H1 (cell line): ENCODE results near the gene DLL1. TPM values are rescaled to one million over a fixed set of nuclear protein-coding genes. Genes with fewer than 3 reads are reported as not detected.

Experiments
- CTCF ChIA-PET: fragments of 300-600 bp; sonication (Branson Sonifier 250); formaldehyde crosslinking; loops from one replicate; lab custom pipeline; 2021; ENCODE audit not compliant: partially characterized antibody; lab: Charles Lee
- POLR2A ChIA-PET: fragments of 300-600 bp; sonication (Branson Sonifier 250); formaldehyde crosslinking; loops from one replicate; lab custom pipeline; 2021; ENCODE audit warnings: inconsistent platforms; ENCODE audit not compliant: partially characterized antibody; lab: Charles Lee
- DNase-seq, 2 experiments: peaks; one replicate each; pipeline versions ENCODE4 v3.0.0 to v3.0.0-alpha.2; 2010 to 2022; ENCODE audit warnings: low spot score in 2 of 2, low read depth in 1 of 2, mixed read lengths in 1 of 2
- FAIRE-seq: peaks from 2 replicates; lab custom pipeline; 2011; peaks lifted over from hg19 to GRCh38; lab: Jason Lieb, UNC
- H2AFZ ChIP-seq: 2 replicates; pipeline ENCODE4 v1.8.1; 2012; ENCODE audit warnings: low read length, inconsistent platforms
- H2AK5ac ChIP-seq: 2 replicates; pipeline ENCODE4 v1.6.1; 2013; ENCODE audit warnings: low read depth, low read length
- H2BK120ac ChIP-seq: replicated peaks from 2 replicates; pipeline ENCODE3; 2013; ENCODE audit warnings: low read depth, low read length, inconsistent platforms
- H2BK12ac ChIP-seq: 2 replicates; pipeline ENCODE4 v1.6.1; 2013; ENCODE audit warnings: low read depth, low read length
- H2BK15ac ChIP-seq: 2 replicates; pipeline ENCODE4 v1.6.1; 2013; ENCODE audit warnings: low read length
- H2BK20ac ChIP-seq: 2 replicates; pipeline ENCODE4 v1.6.1; 2013; ENCODE audit warnings: low read length
- H2BK5ac ChIP-seq: 2 replicates; pipeline ENCODE4 v1.6.1; 2013; ENCODE audit warnings: low read depth, low read length
- H3K14ac ChIP-seq: 2 replicates; pipeline ENCODE4 v1.6.1; 2013; ENCODE audit warnings: inconsistent platforms; ENCODE audit not compliant: insufficient read length
- H3K18ac ChIP-seq: 2 replicates; pipeline ENCODE4 v1.6.1; 2013; ENCODE audit warnings: low read length; ENCODE audit errors: extremely low read depth
- H3K23ac ChIP-seq: 2 replicates; pipeline ENCODE4 v1.6.1; 2013; ENCODE audit warnings: inconsistent platforms; ENCODE audit not compliant: insufficient read length
- H3K23me2 ChIP-seq: 2 replicates; pipeline ENCODE4 v1.6.1; 2013; ENCODE audit warnings: low read depth, low read length
- H3K27ac ChIP-seq: 2 replicates; pipeline ENCODE4 v1.6.1; 2011; ENCODE audit warnings: low read depth, low read length, inconsistent platforms
- H3K27me3 ChIP-seq, 4 experiments: replicated peaks in 1 of 4; 1 replicate in 1 of 4; 2 replicates in 3 of 4; pipeline versions ENCODE4 v1.6.1 to v1.8.1; 2011 to 2013; ENCODE audit warnings: low read length in 3 of 4, mild to moderate bottlenecking in 3 of 4, inconsistent platforms in 2 of 4, mixed read lengths in 2 of 4, moderate library complexity in 1 of 4; ENCODE audit not compliant: control insufficient read depth in 3 of 4, insufficient read depth in 3 of 4; ENCODE audit errors: extremely low read depth in 1 of 4
- H3K36me3 ChIP-seq, 4 experiments: 2 replicates each; pipeline versions ENCODE4 v1.6.1 to v1.8.1; 2011 to 2013; ENCODE audit warnings: mild to moderate bottlenecking in 4 of 4, low read length in 3 of 4, moderate library complexity in 2 of 4, control low read depth in 1 of 4, inconsistent platforms in 1 of 4; ENCODE audit not compliant: insufficient read depth in 4 of 4, control insufficient read depth in 2 of 4
- H3K4ac ChIP-seq: replicated peaks from 2 replicates; pipeline ENCODE3; 2013; ENCODE audit warnings: low read length, low read depth, mixed read lengths, inconsistent platforms; ENCODE audit not compliant: insufficient read length
- H3K4me1 ChIP-seq, 4 experiments: replicated peaks in 1 of 4; 1 replicate in 1 of 4; 2 replicates in 3 of 4; pipeline versions ENCODE4 v1.6.1 to v1.8.1; 2011 to 2013; ENCODE audit warnings: low read length in 3 of 4, inconsistent platforms in 2 of 4, mixed read lengths in 1 of 4; ENCODE audit not compliant: insufficient read depth in 4 of 4, control insufficient read depth in 3 of 4
- H3K4me2 ChIP-seq, 2 experiments: 2 replicates each; pipeline versions ENCODE4 v1.6.1 to v1.8.1; 2011 to 2013; ENCODE audit warnings: low read depth in 2 of 2, low read length in 2 of 2, control low read depth in 1 of 2, inconsistent platforms in 1 of 2, mild to moderate bottlenecking in 1 of 2; ENCODE audit not compliant: insufficient read depth in 1 of 2
- H3K4me3 ChIP-seq, 4 experiments: fragments of 200-600, 300-600 bp in 1 of 4; sonication (generic), shearing (Covaris generic), sonication (Bioruptor Twin) in 1 of 4; 2 replicates each; pipeline versions ENCODE4 v1.5.1 to v1.8.1; 2011 to 2016; ENCODE audit warnings: low read length in 4 of 4, low read depth in 3 of 4, control low read depth in 2 of 4, inconsistent platforms in 2 of 4, mild to moderate bottlenecking in 2 of 4, mixed read lengths in 1 of 4, moderate library complexity in 1 of 4; ENCODE audit not compliant: insufficient read depth in 2 of 4; ENCODE audit errors: extremely low read depth in 1 of 4
- H3K56ac ChIP-seq: replicated peaks from 2 replicates; pipeline ENCODE3; 2013; ENCODE audit warnings: low read depth, mild to moderate bottlenecking, mixed read lengths, low read length, inconsistent platforms; ENCODE audit not compliant: insufficient read length
- H3K79me1 ChIP-seq: 2 replicates; pipeline ENCODE4 v1.6.1; 2013; ENCODE audit warnings: low read depth, low read length, control low read depth
- H3K79me2 ChIP-seq, 2 experiments: 2 replicates each; pipeline versions ENCODE4 v1.6.1 to v1.8.1; 2012 to 2013; ENCODE audit warnings: low read length in 2 of 2, mild to moderate bottlenecking in 2 of 2, inconsistent platforms in 1 of 2; ENCODE audit not compliant: insufficient read depth in 2 of 2, control insufficient read depth in 1 of 2
- H3K9ac ChIP-seq, 4 experiments: replicated peaks in 1 of 4; 1 replicate in 1 of 4; 2 replicates in 3 of 4; pipeline versions ENCODE4 v1.6.1 to v1.8.1; 2011 to 2013; ENCODE audit warnings: low read depth in 3 of 4, low read length in 3 of 4, control low read depth in 2 of 4, mild to moderate bottlenecking in 2 of 4, moderate library complexity in 2 of 4, inconsistent platforms in 1 of 4; ENCODE audit errors: extremely low read depth in 1 of 4
- H3K9me3 ChIP-seq, 2 experiments: 2 replicates each; pipeline versions ENCODE4 v1.6.1 to v1.8.1; 2012 to 2013; ENCODE audit warnings: mild to moderate bottlenecking in 2 of 2, moderate library complexity in 2 of 2, control low read depth in 1 of 2, inconsistent platforms in 1 of 2, low read depth in 1 of 2, low read length in 1 of 2, mixed read lengths in 1 of 2; ENCODE audit not compliant: insufficient read depth in 2 of 2
- H4K20me1 ChIP-seq, 2 experiments: replicated peaks in 1 of 2; 2 replicates each; pipeline versions ENCODE3 to v1.8.1; 2011 to 2013; ENCODE audit warnings: inconsistent platforms in 2 of 2, low read length in 2 of 2, mild to moderate bottlenecking in 1 of 2; ENCODE audit not compliant: insufficient read depth in 2 of 2, control insufficient read depth in 1 of 2
- H4K5ac ChIP-seq: 2 replicates; pipeline ENCODE4 v1.6.1; 2013; ENCODE audit warnings: low read length, low read depth, mixed read lengths, inconsistent platforms; ENCODE audit not compliant: insufficient read length
- H4K8ac ChIP-seq: 2 replicates; pipeline ENCODE4 v1.8.0; 2013; ENCODE audit warnings: mild to moderate bottlenecking, moderate library complexity, low read length, inconsistent platforms; ENCODE audit not compliant: insufficient read depth; ENCODE audit errors: extremely low read depth
- H4K91ac ChIP-seq: replicated peaks from 2 replicates; pipeline ENCODE3; 2013; ENCODE audit warnings: low read length, mixed read lengths, inconsistent platforms; ENCODE audit not compliant: insufficient read length
- ATF2 ChIP-seq: IDR thresholded peaks from 2 replicates; pipeline ENCODE4 v1.6.1; 2012; ENCODE audit warnings: low read length, inconsistent platforms
- CHD2 ChIP-seq: IDR thresholded peaks from 2 replicates; pipeline ENCODE4 v1.6.1; 2012; ENCODE audit warnings: low read length, improper control_type of control experiment
- E2F6 ChIP-seq: IDR thresholded peaks from 2 replicates; pipeline ENCODE4 v1.6.1; 2012; ENCODE audit warnings: inconsistent platforms
- KDM4A ChIP-seq: IDR thresholded peaks from one replicate; pipeline ENCODE4 v1.7.1; 2012; ENCODE audit warnings: low read depth, mild to moderate bottlenecking, moderate library complexity, low read length, inconsistent platforms; ENCODE audit not compliant: severe bottlenecking
- POLR2A ChIP-seq, 2 experiments: IDR thresholded peaks; 1 replicate in 1 of 2; 2 replicates in 1 of 2; pipeline ENCODE4 v1.6.1; 2011; ENCODE audit warnings: low read depth in 2 of 2, low read length in 2 of 2, mild to moderate bottlenecking in 2 of 2; ENCODE audit errors: control extremely low read depth in 1 of 2
- RXRA ChIP-seq: IDR thresholded peaks from 2 replicates; pipeline ENCODE4 v1.6.1; 2011; ENCODE audit warnings: low read depth, mild to moderate bottlenecking, low read length, moderate library complexity; ENCODE audit not compliant: insufficient read depth
- SUZ12 ChIP-seq: fragments of 200-600 bp; sonication (generic); IDR thresholded peaks from 2 replicates; pipeline ENCODE4 v1.6.1; 2012; ENCODE audit warnings: mild to moderate bottlenecking, inconsistent platforms, low read length, moderate library complexity, mixed read lengths
- TAF1 ChIP-seq: IDR thresholded peaks from 2 replicates; pipeline ENCODE4 v1.6.1; 2011; ENCODE audit warnings: mild to moderate bottlenecking, low read depth, low read length
- TCF12 ChIP-seq: IDR thresholded peaks from 2 replicates; pipeline ENCODE4 v1.6.1; 2011; ENCODE audit warnings: low read depth, mild to moderate bottlenecking, low read length
- WGBS, 2 experiments: shearing (Covaris generic) in 1 of 2; methylation state at CpG; one replicate each; pipeline versions ENCODE4 v1.1.6 to v1.1.7; 2013 to 2015; ENCODE audit warnings: low lambda C conversion rate in 2 of 2, mixed read lengths in 2 of 2, inconsistent platforms in 1 of 2, low coverage in 1 of 2, missing lambda C conversion rate in 1 of 2; ENCODE audit not compliant: insufficient replicate concordance in 2 of 2, insufficient coverage in 1 of 2, insufficient read length in 1 of 2; ENCODE audit errors: extremely low coverage in 1 of 2, missing lambda C conversion rate in 1 of 2; 5-methylcytosine and 5-hydroxymethylcytosine counted together
- polyA plus RNA-seq, 7 experiments: library from polyadenylated mRNA; depleted of rRNA in 3 of 7; stranded (reverse) in 5 of 7; unstranded in 2 of 7; fragments of >200 nt in 5 of 7; fragments of 200-250 nt in 2 of 7; gene quantifications; 1 replicate in 5 of 7; 2 replicates in 1 of 7; 4 replicates in 1 of 7; pipeline versions ENCODE4 v1.2.1 to v1.2.3, GENCODE V29; 2011 to 2013; ENCODE audit warnings: missing spikeins in 2 of 7, mixed read lengths in 2 of 7
- total RNA-seq: library from RNA; stranded (reverse); fragmentation: NEBNext Ultra II Directional; extraction: Animal tissue kit (Norgen Biotek cat#: 25700); gene quantifications from 2 replicates; pipeline ENCODE4 v1.2.1, GENCODE V29; 2021

DLL1 gene
- total and polyA plus RNA-seq, 2 of the 8 experiments (the other 6 are each of a cell fraction or from before 2014, with no cell fraction given), result 1.7 to 3.8 TPM

GRCh38 chr6:170296746-170297575 is 6.1 kb upstream of the DLL1 start:
- Histone ChIP-seq H3K4me2 (peak overlapping the region; percentile 71 to 94), H3K4me1 (peaks cover 17 to 35% (median 18%) of the 10 kb centered on the region in 4 experiments), H4K91ac (peak overlapping the region; percentile 81), H2BK5ac (no peak overlapping the region), H3K56ac (no peak overlapping the region), H3K23me2 (peaks cover 11% of the 10 kb centered on the region; the same call in 1 of the 2 replicates), H3K14ac (no peak overlapping the region), H4K20me1 (peaks cover 0 to 5% of the 10 kb centered on the region in 2 experiments), H3K18ac (peak overlapping the region; percentile 80; the same call in 1 of the 2 replicates), H4K8ac (peak overlapping the region; percentile 89; the same call in 1 of the 2 replicates), H3K23ac (no peak overlapping the region), H3K27me3 (peaks cover 31 to 47% (median 43%) of the 10 kb centered on the region in 4 experiments), H3K36me3 (peaks cover 0 to 6% (median 0%) of the 10 kb centered on the region in 4 experiments; a peak in 1 of 8 replicates), H2BK20ac (no peak overlapping the region), H2BK12ac (peak overlapping the region; percentile 80; the same call in 1 of the 2 replicates), H2BK15ac (no peak overlapping the region), H3K9me3 (peaks cover 13 to 15% of the 10 kb centered on the region in 2 experiments), H2AFZ (no peak overlapping the region), H3K4me3 (peak overlapping the region; percentile 8 to 77 (median 16); a peak in 5 of 8 replicates), H3K9ac (peak overlapping the region in 1 of 4 experiments; percentile 44; a peak in 2 of 7 replicates), H3K4ac (no peak overlapping the region), H3K79me2 (no peaks in the 10 kb centered on the region), H4K5ac (no peak overlapping the region), H2AK5ac (no peak overlapping the region), H3K27ac (no peak overlapping the region), H2BK120ac (no peak overlapping the region), H3K79me1 (no peaks in the 10 kb centered on the region)
- ChIA-PET CTCF (interaction anchor here (1.1 to 1.3 kb wide), 2 partner anchors 9 to 146 kb away, joined by 3 to 5 read pairs; no protein-coding TSS in a partner anchor), POLR2A (no interaction called here)
- FAIRE-seq, result no peak
- peak in 1 of 2 experiments; percentile 63 for DNase-seq
- WGBS, 2 experiments, result 4% methylated on average over 38 of the region's 67 CpGs; no CpG with 5 or more reads in 1 of the 2 experiments
- peak; percentile 57 for TF ChIP-seq KDM4A
- TF ChIP-seq TAF1, result 0 out of 2 replicates have a peak, but pooled peaks have one; percentile 10
- TF ChIP-seq SUZ12, result peak; percentile 33; the same call in 1 of the 2 replicates
- no peak for TF ChIP-seq ATF2
- no peak for TF ChIP-seq RXRA
- peak; percentile 54; the same call in 1 of the 2 replicates for TF ChIP-seq TCF12
- TF ChIP-seq E2F6, result peak; percentile 30
- peak in 1 of 2 experiments; percentile 25; a peak in 1 of 3 replicates for TF ChIP-seq POLR2A (IDR thresholded peaks at IDR 0.05; ENCODE audit: control extremely low read depth in 1 of 2, low read depth in 2 of 2, low read length in 2 of 2)
- no peak for TF ChIP-seq CHD2
